GM12878 (cell line): Measurements from ENCODE around the gene RNF175. TPM values are rescaled to one million over a fixed set of nuclear protein-coding genes. Genes with fewer than 3 reads are reported as not detected.

Experiments
- ATAC-seq: fragments of 200-7000 bp; cut with Tn5 transposase; 3 replicates; pipeline ENCODE4 v1.9.1; 2020; ENCODE audit warnings: mild to moderate bottlenecking, moderate library complexity
- BruUV-seq: library from RNA; stranded (reverse); fragments of 400-500 nt; replicated peaks from 2 replicates; lab custom pipeline; 2021; lab: Mats Ljungman, UMichigan
- CTCF ChIA-PET: fragments of 300-600 bp; sonication (Branson Sonifier 250); formaldehyde crosslinking; extraction: SDS; loops from one replicate; lab custom pipeline; 2021; ENCODE audit warnings: inconsistent platforms; lab: Yijun Ruan, JAX
- POLR2A ChIA-PET: fragments of 350-600 bp; formaldehyde crosslinking; extraction: SDS; loops from one replicate; lab custom pipeline; 2021; ENCODE audit warnings: inconsistent platforms; lab: Charles Lee
- RAD21 ChIA-PET: fragments of 300-600 bp; sonication (Branson Sonifier 250); formaldehyde crosslinking; loops from one replicate; lab custom pipeline; 2023; ENCODE audit warnings: antibody characterized with exemption; ENCODE audit not compliant: unreplicated experiment; lab: Charles Lee
- SMC1A ChIA-PET: fragments of 300-600 bp; sonication (Branson Sonifier 250); formaldehyde crosslinking; loops from one replicate; lab custom pipeline; 2023; ENCODE audit not compliant: unreplicated experiment, uncharacterized antibody; lab: Charles Lee
- DNase-seq: peaks from one replicate; pipeline ENCODE4 v3.0.0-alpha.2; 2011; ENCODE audit warnings: low read depth, low spot score
- FAIRE-seq: peaks from 3 replicates; lab custom pipeline; 2011; peaks lifted over from hg19 to GRCh38; lab: Jason Lieb, UNC
- H2AFZ ChIP-seq: 2 replicates; pipeline ENCODE4 v1.6.0; 2011; ENCODE audit warnings: low read depth, low read length, control low read depth; ENCODE audit not compliant: control insufficient read depth
- H3K27ac ChIP-seq: 2 replicates; pipeline ENCODE4 v1.5.1; 2011; ENCODE audit warnings: control low read depth; ENCODE audit not compliant: control insufficient read depth, insufficient read depth
- H3K27me3 ChIP-seq, 2 experiments: replicated peaks in 1 of 2; 2 replicates each; pipeline versions ENCODE4 v1.6.0 to v1.6.1; 2011; ENCODE audit warnings: low read length in 1 of 2; ENCODE audit not compliant: control insufficient read depth in 2 of 2, insufficient read depth in 2 of 2
- H3K36me3 ChIP-seq, 2 experiments: 2 replicates each; pipeline ENCODE4 v1.5.1; 2011; ENCODE audit warnings: low read length in 1 of 2; ENCODE audit not compliant: control insufficient read depth in 2 of 2, insufficient read depth in 2 of 2
- H3K4me1 ChIP-seq: 2 replicates; pipeline ENCODE4 v1.6.1; 2011; ENCODE audit warnings: mild to moderate bottlenecking, low read length, moderate library complexity, mixed read lengths; ENCODE audit not compliant: control insufficient read depth, insufficient read depth
- H3K4me2 ChIP-seq: 2 replicates; pipeline ENCODE4 v1.6.0; 2011; ENCODE audit warnings: control low read depth; ENCODE audit not compliant: control insufficient read depth, insufficient read depth
- H3K4me3 ChIP-seq: fragments of 200-600 bp; sonication (generic); 2 replicates; pipeline ENCODE4 v1.5.1; 2016
- H3K79me2 ChIP-seq: 2 replicates; pipeline ENCODE4 v1.6.0; 2011; ENCODE audit warnings: low read length; ENCODE audit not compliant: control insufficient read depth, insufficient read depth
- H3K9ac ChIP-seq: 2 replicates; pipeline ENCODE4 v1.8.0; 2011; ENCODE audit warnings: low read length, control low read depth, mixed read lengths; ENCODE audit not compliant: control insufficient read depth, insufficient read depth
- H3K9me3 ChIP-seq: replicated peaks from 3 replicates; pipeline ENCODE4 v1.5.1; 2011; ENCODE audit warnings: mild to moderate bottlenecking, low read length; ENCODE audit not compliant: control insufficient read depth, insufficient read depth
- H4K20me1 ChIP-seq: 2 replicates; pipeline ENCODE4 v1.6.0; 2011; ENCODE audit not compliant: control insufficient read depth, insufficient read depth
- BMI1 ChIP-seq: fragments of 450-650 bp; IDR thresholded peaks from 2 replicates; pipeline ENCODE4 v1.6.1; 2016; ENCODE audit warnings: mild to moderate bottlenecking, moderate library complexity, borderline replicate concordance
- CHD2 ChIP-seq: IDR thresholded peaks from 2 replicates; pipeline ENCODE4 v1.6.1; 2011; ENCODE audit warnings: low read depth, low read length, improper control_type of control experiment, borderline replicate concordance
- EZH2 ChIP-seq: IDR thresholded peaks from 2 replicates; pipeline ENCODE4 v1.6.1; 2012; ENCODE audit warnings: low read depth, mild to moderate bottlenecking, control low read depth, inconsistent platforms, low read length, borderline replicate concordance; ENCODE audit not compliant: control insufficient read depth
- MTA3 ChIP-seq: IDR thresholded peaks from 2 replicates; pipeline ENCODE4 v1.6.1; 2012; ENCODE audit warnings: low read length, inconsistent platforms, borderline replicate concordance
- NBN ChIP-seq: fragments of 450-650 bp; IDR thresholded peaks from 2 replicates; pipeline ENCODE4 v1.6.1; 2016
- STAT3 ChIP-seq: IDR thresholded peaks from 2 replicates; pipeline ENCODE4 v1.6.1; 2011; ENCODE audit warnings: low read depth, low read length, improper control_type of control experiment
- TCF12 ChIP-seq: IDR thresholded peaks from 2 replicates; pipeline ENCODE4 v1.6.1; 2011; ENCODE audit warnings: low read depth, mild to moderate bottlenecking, low read length
- YY1 ChIP-seq: IDR thresholded peaks from 2 replicates; pipeline ENCODE4 v1.6.1; 2011; ENCODE audit warnings: low read depth, mild to moderate bottlenecking, low read length
- WGBS: methylation state at CpG from one replicate; pipeline ENCODE4 v1.1.6; 2016; ENCODE audit warnings: low lambda C conversion rate; ENCODE audit not compliant: insufficient replicate concordance, insufficient coverage; ENCODE audit errors: missing lambda C conversion rate; 5-methylcytosine and 5-hydroxymethylcytosine counted together
- in situ Hi-C: fragments of 300-500 bp; cut with MboI; formaldehyde crosslinking; loops from 9 replicates; pipeline ENCODE4 v1.14.3; 2018; ENCODE audit warnings: mixed read lengths
- intact Hi-C: fragments of 100-400 bp; cut with micrococcal nuclease; formaldehyde crosslinking; loops from one replicate; pipeline ENCODE4 v1.14.2; 2022; ENCODE audit not compliant: unreplicated experiment
- polyA plus RNA-seq, 11 experiments: library from polyadenylated mRNA; depleted of rRNA in 4 of 11; unstranded in 6 of 11; stranded (reverse) in 5 of 11; fragments of >200 nt; fragmentation: Nextera tagmentation in 4 of 11; fragmentation: Illumina TruSeq in 1 of 11; extraction: Ambion mirVana in 4 of 11; extraction: Trizol in 1 of 11; gene quantifications; 1 replicate in 1 of 11; 2 replicates in 10 of 11; pipeline versions ENCODE4 v1.2.1 to v1.2.3, GENCODE V29; 2011 to 2016; ENCODE audit warnings: inconsistent platforms in 2 of 11, missing spikeins in 2 of 11, low read depth in 1 of 11
- total RNA-seq, 4 experiments: library from RNA; depleted of rRNA in 3 of 4; stranded (reverse); fragments of >200 nt in 3 of 4; fragmentation: Illumina TruSeq in 1 of 4; extraction: Trizol in 1 of 4; gene quantifications; 2 replicates each; pipeline versions ENCODE4 v1.2.1 to v1.2.3, GENCODE V29; 2013 to 2021
- TF ChIP-seq, protein P1 (sequence below): fragments of 450-650 bp; IDR thresholded peaks from 2 replicates; pipeline ENCODE4 v1.6.1; 2014; ENCODE audit warnings: mild to moderate bottlenecking
- TF ChIP-seq, protein P2 (sequence below), 3 experiments: IDR thresholded peaks in 2 of 3; conservative IDR thresholded peaks in 1 of 3; 2 replicates each; pipeline ENCODE4 v1.5.1; 2011; ENCODE audit warnings: low read depth in 3 of 3, low read length in 3 of 3, mild to moderate bottlenecking in 3 of 3, control low read depth in 2 of 3, moderate library complexity in 2 of 3, inconsistent platforms in 1 of 3, mixed read lengths in 1 of 3; ENCODE audit not compliant: control insufficient read depth in 2 of 3, insufficient read depth in 1 of 3; ENCODE audit errors: extremely low read depth in 1 of 3
- TF ChIP-seq, protein P3 (sequence below): fragments of 450-650 bp; IDR thresholded peaks from 2 replicates; pipeline ENCODE4 v1.6.1; 2016; ENCODE audit warnings: mild to moderate bottlenecking
- TF ChIP-seq, protein P4 (sequence below): fragments of 450-650 bp; IDR thresholded peaks from 2 replicates; pipeline ENCODE4 v1.6.1; 2017; ENCODE audit warnings: mild to moderate bottlenecking, low read depth, inconsistent platforms; ENCODE audit not compliant: poor library complexity, severe bottlenecking
- TF ChIP-seq, protein P5 (sequence below): fragments of 450-650 bp; formaldehyde crosslinking; IDR thresholded peaks from 2 replicates; pipeline ENCODE4 v1.4.0; 2020; ENCODE audit warnings: mild to moderate bottlenecking, moderate library complexity

The RNF175 gene
- total and polyA plus RNA-seq, 10 of the 15 experiments (the other 5 are each of a cell fraction or from before 2014, with no cell fraction given) = not detected

DNA sequence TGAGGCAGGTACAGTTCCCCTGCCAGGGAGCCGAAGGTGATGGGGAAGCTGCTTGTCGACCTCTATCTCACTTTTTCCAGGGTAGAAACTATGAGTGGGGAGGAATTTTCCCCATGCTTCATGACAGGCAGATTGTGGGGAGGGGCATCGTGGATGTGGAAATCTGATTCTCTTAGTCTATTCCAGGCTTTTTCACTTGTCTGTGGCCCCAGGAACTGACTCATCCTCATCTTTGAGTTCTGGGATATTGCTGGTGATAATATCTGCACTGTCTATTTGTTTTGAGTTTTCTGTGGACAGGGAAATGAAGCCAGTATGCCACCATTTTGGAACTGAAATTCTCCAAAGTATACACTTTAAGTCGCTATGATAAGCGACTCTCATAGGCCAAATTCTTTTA is 83.3 kb downstream of the RNF175 start (continued):
- TF ChIP-seq TCF12 (no peak), YY1 (no peak), MTA3 (no peak), BMI1 (no peak), CHD2 (no peak)
- TF ChIP-seq, protein P1, sequence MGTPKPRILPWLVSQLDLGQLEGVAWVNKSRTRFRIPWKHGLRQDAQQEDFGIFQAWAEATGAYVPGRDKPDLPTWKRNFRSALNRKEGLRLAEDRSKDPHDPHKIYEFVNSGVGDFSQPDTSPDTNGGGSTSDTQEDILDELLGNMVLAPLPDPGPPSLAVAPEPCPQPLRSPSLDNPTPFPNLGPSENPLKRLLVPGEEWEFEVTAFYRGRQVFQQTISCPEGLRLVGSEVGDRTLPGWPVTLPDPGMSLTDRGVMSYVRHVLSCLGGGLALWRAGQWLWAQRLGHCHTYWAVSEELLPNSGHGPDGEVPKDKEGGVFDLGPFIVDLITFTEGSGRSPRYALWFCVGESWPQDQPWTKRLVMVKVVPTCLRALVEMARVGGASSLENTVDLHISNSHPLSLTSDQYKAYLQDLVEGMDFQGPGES = no peak
- TF ChIP-seq, protein P2, sequence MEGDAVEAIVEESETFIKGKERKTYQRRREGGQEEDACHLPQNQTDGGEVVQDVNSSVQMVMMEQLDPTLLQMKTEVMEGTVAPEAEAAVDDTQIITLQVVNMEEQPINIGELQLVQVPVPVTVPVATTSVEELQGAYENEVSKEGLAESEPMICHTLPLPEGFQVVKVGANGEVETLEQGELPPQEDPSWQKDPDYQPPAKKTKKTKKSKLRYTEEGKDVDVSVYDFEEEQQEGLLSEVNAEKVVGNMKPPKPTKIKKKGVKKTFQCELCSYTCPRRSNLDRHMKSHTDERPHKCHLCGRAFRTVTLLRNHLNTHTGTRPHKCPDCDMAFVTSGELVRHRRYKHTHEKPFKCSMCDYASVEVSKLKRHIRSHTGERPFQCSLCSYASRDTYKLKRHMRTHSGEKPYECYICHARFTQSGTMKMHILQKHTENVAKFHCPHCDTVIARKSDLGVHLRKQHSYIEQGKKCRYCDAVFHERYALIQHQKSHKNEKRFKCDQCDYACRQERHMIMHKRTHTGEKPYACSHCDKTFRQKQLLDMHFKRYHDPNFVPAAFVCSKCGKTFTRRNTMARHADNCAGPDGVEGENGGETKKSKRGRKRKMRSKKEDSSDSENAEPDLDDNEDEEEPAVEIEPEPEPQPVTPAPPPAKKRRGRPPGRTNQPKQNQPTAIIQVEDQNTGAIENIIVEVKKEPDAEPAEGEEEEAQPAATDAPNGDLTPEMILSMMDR (IDR thresholded peaks at IDR 0.05 in 2 of 3, conservative IDR thresholded peaks at IDR 0.05 in 1 of 3; ENCODE audit: control insufficient read depth in 2 of 3, extremely low read depth in 1 of 3, insufficient read depth in 1 of 3, low read depth in 3 of 3, low read length in 3 of 3) = no peak
- TF ChIP-seq, protein P3, sequence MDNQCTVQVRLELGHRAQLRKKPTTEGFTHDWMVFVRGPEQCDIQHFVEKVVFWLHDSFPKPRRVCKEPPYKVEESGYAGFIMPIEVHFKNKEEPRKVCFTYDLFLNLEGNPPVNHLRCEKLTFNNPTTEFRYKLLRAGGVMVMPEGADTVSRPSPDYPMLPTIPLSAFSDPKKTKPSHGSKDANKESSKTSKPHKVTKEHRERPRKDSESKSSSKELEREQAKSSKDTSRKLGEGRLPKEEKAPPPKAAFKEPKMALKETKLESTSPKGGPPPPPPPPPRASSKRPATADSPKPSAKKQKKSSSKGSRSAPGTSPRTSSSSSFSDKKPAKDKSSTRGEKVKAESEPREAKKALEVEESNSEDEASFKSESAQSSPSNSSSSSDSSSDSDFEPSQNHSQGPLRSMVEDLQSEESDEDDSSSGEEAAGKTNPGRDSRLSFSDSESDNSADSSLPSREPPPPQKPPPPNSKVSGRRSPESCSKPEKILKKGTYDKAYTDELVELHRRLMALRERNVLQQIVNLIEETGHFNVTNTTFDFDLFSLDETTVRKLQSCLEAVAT = no peak

DNA sequence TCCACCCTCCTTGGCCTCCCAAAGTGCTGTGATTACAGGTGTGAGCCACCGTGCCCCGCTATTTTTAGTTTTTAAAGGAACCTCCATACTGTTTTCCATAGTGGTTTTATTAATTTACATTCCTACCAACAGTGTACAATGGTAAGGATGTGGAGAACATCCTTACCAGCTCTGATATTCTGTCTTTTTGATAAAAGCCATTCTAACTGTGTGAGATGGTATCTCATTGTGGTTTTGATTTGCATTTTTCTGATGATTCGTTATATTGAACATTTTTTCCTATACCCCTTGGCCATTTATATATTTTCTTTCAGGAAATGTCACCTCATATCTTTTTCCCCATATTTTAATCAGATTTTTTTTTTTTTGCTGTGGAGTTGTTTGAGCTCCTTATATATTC is 90.0 kb downstream of the RNF175 start:
- in situ Hi-C loops = no loop called here
- no peak for ATAC-seq
- Histone ChIP-seq H3K36me3 (no peaks in the 10 kb centered on the region), H3K4me1 (no peaks in the 10 kb centered on the region), H3K9ac (no peak overlapping the region), H4K20me1 (no peaks in the 10 kb centered on the region)
- no peak for DNase-seq
- no TSS peak for BruUV-seq
- 4% methylated on average over 3 of the region's 3 CpGs for WGBS
- RAD21 ChIA-PET = no interaction called here
- TF ChIP-seq, protein P4, sequence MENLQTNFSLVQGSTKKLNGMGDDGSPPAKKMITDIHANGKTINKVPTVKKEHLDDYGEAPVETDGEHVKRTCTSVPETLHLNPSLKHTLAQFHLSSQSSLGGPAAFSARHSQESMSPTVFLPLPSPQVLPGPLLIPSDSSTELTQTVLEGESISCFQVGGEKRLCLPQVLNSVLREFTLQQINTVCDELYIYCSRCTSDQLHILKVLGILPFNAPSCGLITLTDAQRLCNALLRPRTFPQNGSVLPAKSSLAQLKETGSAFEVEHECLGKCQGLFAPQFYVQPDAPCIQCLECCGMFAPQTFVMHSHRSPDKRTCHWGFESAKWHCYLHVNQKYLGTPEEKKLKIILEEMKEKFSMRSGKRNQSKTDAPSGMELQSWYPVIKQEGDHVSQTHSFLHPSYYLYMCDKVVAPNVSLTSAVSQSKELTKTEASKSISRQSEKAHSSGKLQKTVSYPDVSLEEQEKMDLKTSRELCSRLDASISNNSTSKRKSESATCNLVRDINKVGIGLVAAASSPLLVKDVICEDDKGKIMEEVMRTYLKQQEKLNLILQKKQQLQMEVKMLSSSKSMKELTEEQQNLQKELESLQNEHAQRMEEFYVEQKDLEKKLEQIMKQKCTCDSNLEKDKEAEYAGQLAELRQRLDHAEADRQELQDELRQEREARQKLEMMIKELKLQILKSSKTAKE = no peak
- TF ChIP-seq STAT3 = no peak
- no peak for TF ChIP-seq EZH2
- TF ChIP-seq, protein P5, sequence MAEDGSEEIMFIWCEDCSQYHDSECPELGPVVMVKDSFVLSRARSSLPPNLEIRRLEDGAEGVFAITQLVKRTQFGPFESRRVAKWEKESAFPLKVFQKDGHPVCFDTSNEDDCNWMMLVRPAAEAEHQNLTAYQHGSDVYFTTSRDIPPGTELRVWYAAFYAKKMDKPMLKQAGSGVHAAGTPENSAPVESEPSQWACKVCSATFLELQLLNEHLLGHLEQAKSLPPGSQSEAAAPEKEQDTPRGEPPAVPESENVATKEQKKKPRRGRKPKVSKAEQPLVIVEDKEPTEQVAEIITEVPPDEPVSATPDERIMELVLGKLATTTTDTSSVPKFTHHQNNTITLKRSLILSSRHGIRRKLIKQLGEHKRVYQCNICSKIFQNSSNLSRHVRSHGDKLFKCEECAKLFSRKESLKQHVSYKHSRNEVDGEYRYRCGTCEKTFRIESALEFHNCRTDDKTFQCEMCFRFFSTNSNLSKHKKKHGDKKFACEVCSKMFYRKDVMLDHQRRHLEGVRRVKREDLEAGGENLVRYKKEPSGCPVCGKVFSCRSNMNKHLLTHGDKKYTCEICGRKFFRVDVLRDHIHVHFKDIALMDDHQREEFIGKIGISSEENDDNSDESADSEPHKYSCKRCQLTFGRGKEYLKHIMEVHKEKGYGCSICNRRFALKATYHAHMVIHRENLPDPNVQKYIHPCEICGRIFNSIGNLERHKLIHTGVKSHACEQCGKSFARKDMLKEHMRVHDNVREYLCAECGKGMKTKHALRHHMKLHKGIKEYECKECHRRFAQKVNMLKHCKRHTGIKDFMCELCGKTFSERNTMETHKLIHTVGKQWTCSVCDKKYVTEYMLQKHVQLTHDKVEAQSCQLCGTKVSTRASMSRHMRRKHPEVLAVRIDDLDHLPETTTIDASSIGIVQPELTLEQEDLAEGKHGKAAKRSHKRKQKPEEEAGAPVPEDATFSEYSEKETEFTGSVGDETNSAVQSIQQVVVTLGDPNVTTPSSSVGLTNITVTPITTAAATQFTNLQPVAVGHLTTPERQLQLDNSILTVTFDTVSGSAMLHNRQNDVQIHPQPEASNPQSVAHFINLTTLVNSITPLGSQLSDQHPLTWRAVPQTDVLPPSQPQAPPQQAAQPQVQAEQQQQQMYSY (CRISPR knock-in tag) = no peak
- no peak for TF ChIP-seq NBN
- TF ChIP-seq, all 136 proteins: peak for 0
- H3K9me3 ChIP-seq = no peaks in the 10 kb centered on the region
- no peaks in the 10 kb centered on the region; a peak in 1 of 4 replicates for H3K27me3 ChIP-seq
- FAIRE-seq = no peak
- CTCF ChIA-PET = interaction anchor here (1.0 to 1.1 kb wide), 3 partner anchors 13 to 586 kb away, joined by 3 to 5 read pairs (median 3); no protein-coding TSS in a partner anchor
- H2AFZ ChIP-seq = no peak overlapping the region
- no peaks in the 10 kb centered on the region for H3K79me2 ChIP-seq
- POLR2A ChIA-PET = no interaction called here
- H3K4me2 ChIP-seq = no peak overlapping the region
- SMC1A ChIA-PET = no interaction called here
- H3K27ac ChIP-seq = no peak overlapping the region
- intact Hi-C loops = no loop called here
- no peak overlapping the region for H3K4me3 ChIP-seq
